ENCODE data around the gene SLC47A2. TPM values are rescaled to one million over a fixed set of nuclear protein-coding genes. Genes with fewer than 3 reads are reported as not detected.

SLC47A2 gene
- total RNA-seq, 6 donors from 2014 or later = 0.09 TPM; not detected in 5

GRCh38 chr17:19647697-19648474 lies 68.5 kb downstream of the SLC47A2 start:
- WGBS, 2 donors = 1 to 3% methylated on average over 24 to 33 of the region's 37 CpGs

GRCh38 chr17:19646788-19647696 lies 69.3 kb downstream of the SLC47A2 start:
- TF ChIP-seq CTCF (IDR thresholded peaks at IDR 0.05) (no peak), POLR2AphosphoS5 (IDR thresholded peaks at IDR 0.05) (no peak)
- Histone ChIP-seq H3K27me3 (no peaks in the 10 kb centered on the region), H3K4me3 (peak overlapping the region in 3 of 4 donors; percentile 81 to 96 (median 89)), H3K36me3 (peaks cover 0 to under 1% (median 0%) of the 10 kb centered on the region in 4 donors), H3K27ac (peak overlapping the region; percentile 94 to 98 (median 96)), H3K4me1 (peaks cover 38 to 49% (median 42%) of the 10 kb centered on the region in 4 donors), H3K9me3 (no peaks in the 10 kb centered on the region)
- DNase-seq = no peak
- no peak for ATAC-seq (ENCODE audit: low FRiP score in 2 of 2)
- 69 to 73% methylated on average over 4 of the region's 4 CpGs for WGBS, 2 donors

More at GRCh38 chr17:19647697-19648474, 68.5 kb downstream of the SLC47A2 start:
- H3K4me1 ChIP-seq = peaks cover 42 to 58% (median 49%) of the 10 kb centered on the region in 4 donors
- peak overlapping the region; percentile 67 to 96 (median 85) for H3K4me3 ChIP-seq
- peak; percentile 71 to 73 for ATAC-seq (ENCODE audit: low FRiP score in 2 of 2)
- H3K27ac ChIP-seq = peak overlapping the region; percentile 94 to 98 (median 96)
- no peak for TF ChIP-seq CTCF (IDR thresholded peaks at IDR 0.05)
- TF ChIP-seq EP300 (IDR thresholded peaks at IDR 0.05) = no peak
- TF ChIP-seq POLR2AphosphoS5 (IDR thresholded peaks at IDR 0.05) = no peak
- TF ChIP-seq POLR2A (IDR thresholded peaks at IDR 0.05) = no peak
- H3K36me3 ChIP-seq = peaks cover 0 to 9% (median under 1%) of the 10 kb centered on the region in 4 donors
- H3K9me3 ChIP-seq = no peaks in the 10 kb centered on the region
- no peaks in the 10 kb centered on the region for H3K27me3 ChIP-seq
- DNase-seq = peak; percentile 79 to 88

- no peaks in the 10 kb centered on the region for H3K9me3 ChIP-seq
- no peak overlapping the region for H3K27ac ChIP-seq
- peak; percentile 28 to 60 (median 39) for TF ChIP-seq CTCF (IDR thresholded peaks at IDR 0.05)
- no peak for TF ChIP-seq POLR2A (IDR thresholded peaks at IDR 0.05)
- no peak for TF ChIP-seq EP300 (IDR thresholded peaks at IDR 0.05)
- no peak for TF ChIP-seq POLR2AphosphoS5 (IDR thresholded peaks at IDR 0.05)
- WGBS, 2 donors = 20 to 21% methylated on average over 4 of the region's 4 CpGs
- H3K4me1 ChIP-seq = peaks cover 28 to 39% (median 31%) of the 10 kb centered on the region in 4 donors
- no peak overlapping the region for H3K4me3 ChIP-seq
- DNase-seq (peak in 1 of 2 donors; percentile 43), ATAC-seq (ENCODE audit: low FRiP score in 2 of 2) (no peak)
- H3K27me3 ChIP-seq = no peaks in the 10 kb centered on the region
- H3K36me3 ChIP-seq = no peaks in the 10 kb centered on the region
These were observed 70.6 kb downstream of the SLC47A2 start for GRCh38 chr17:19645734-19646201.

GRCh38 chr17:19644493-19645210 lies 71.7 kb downstream of the SLC47A2 start:
- WGBS, 2 donors = 80 to 90% methylated on average over 5 of the region's 5 CpGs
- Histone ChIP-seq H3K4me3 (no peak overlapping the region), H3K4me1 (peaks cover 18 to 31% (median 20%) of the 10 kb centered on the region in 4 donors), H3K27me3 (no peaks in the 10 kb centered on the region), H3K36me3 (no peaks in the 10 kb centered on the region), H3K9me3 (no peaks in the 10 kb centered on the region), H3K27ac (no peak overlapping the region)
- DNase-seq = no peak
- TF ChIP-seq POLR2AphosphoS5 (IDR thresholded peaks at IDR 0.05) (no peak), CTCF (IDR thresholded peaks at IDR 0.05) (no peak), EP300 (IDR thresholded peaks at IDR 0.05) (no peak), POLR2A (IDR thresholded peaks at IDR 0.05) (no peak)
- ATAC-seq (ENCODE audit: low FRiP score in 2 of 2) = no peak
